Measurements from ENCODE around the gene ORM1.

- TF ChIP-seq POLR2A (IDR thresholded peaks at IDR 0.05; ENCODE audit: low read depth, low read length) (no peak), POLR2AphosphoS5 (IDR thresholded peaks at IDR 0.05; ENCODE audit: low read depth, low read length) (no peak), TAF1 (IDR thresholded peaks at IDR 0.05; ENCODE audit: borderline replicate concordance, low read depth, low read length) (no peak)
These were observed 48.7 kb upstream of the ORM1 start for GRCh38 chr9:114274217-114274616.

Data from GM12892 (cell line).